GM12878 (cell line): ENCODE data around the gene CHMP4A. TPM values are rescaled to one million over a fixed set of nuclear protein-coding genes. Genes with fewer than 3 reads are reported as not detected.
A peak's percentile ranks its signal among the peaks of the same experiment; 100 is the strongest.

ENCODE experiments used
- ATAC-seq: fragments of 200-7000 bp; cut with Tn5 transposase; 3 replicates; pipeline ENCODE4 v1.9.1; 2020; ENCODE audit warnings: mild to moderate bottlenecking, moderate library complexity
- BruUV-seq: library from RNA; stranded (reverse); fragments of 400-500 nt; replicated peaks from 2 replicates; lab custom pipeline; 2021; lab: Mats Ljungman, UMichigan
- CTCF ChIA-PET: fragments of 300-600 bp; sonication (Branson Sonifier 250); formaldehyde crosslinking; extraction: SDS; loops from one replicate; lab custom pipeline; 2021; ENCODE audit warnings: inconsistent platforms; lab: Yijun Ruan, JAX
- POLR2A ChIA-PET: fragments of 350-600 bp; formaldehyde crosslinking; extraction: SDS; loops from one replicate; lab custom pipeline; 2021; ENCODE audit warnings: inconsistent platforms; lab: Charles Lee
- RAD21 ChIA-PET: fragments of 300-600 bp; sonication (Branson Sonifier 250); formaldehyde crosslinking; loops from one replicate; lab custom pipeline; 2023; ENCODE audit warnings: antibody characterized with exemption; ENCODE audit not compliant: unreplicated experiment; lab: Charles Lee
- SMC1A ChIA-PET: fragments of 300-600 bp; sonication (Branson Sonifier 250); formaldehyde crosslinking; loops from one replicate; lab custom pipeline; 2023; ENCODE audit not compliant: unreplicated experiment, uncharacterized antibody; lab: Charles Lee
- DNase-seq: peaks from one replicate; pipeline ENCODE4 v3.0.0-alpha.2; 2011; ENCODE audit warnings: low read depth, low spot score
- FAIRE-seq: peaks from 3 replicates; lab custom pipeline; 2011; peaks lifted over from hg19 to GRCh38; lab: Jason Lieb, UNC
- H2AFZ ChIP-seq: 2 replicates; pipeline ENCODE4 v1.6.0; 2011; ENCODE audit warnings: low read depth, low read length, control low read depth; ENCODE audit not compliant: control insufficient read depth
- H3K27ac ChIP-seq: 2 replicates; pipeline ENCODE4 v1.5.1; 2011; ENCODE audit warnings: control low read depth; ENCODE audit not compliant: control insufficient read depth, insufficient read depth
- H3K27me3 ChIP-seq, 2 experiments: replicated peaks in 1 of 2; 2 replicates each; pipeline versions ENCODE4 v1.6.0 to v1.6.1; 2011; ENCODE audit warnings: low read length in 1 of 2; ENCODE audit not compliant: control insufficient read depth in 2 of 2, insufficient read depth in 2 of 2
- H3K36me3 ChIP-seq, 2 experiments: 2 replicates each; pipeline ENCODE4 v1.5.1; 2011; ENCODE audit warnings: low read length in 1 of 2; ENCODE audit not compliant: control insufficient read depth in 2 of 2, insufficient read depth in 2 of 2
- H3K4me1 ChIP-seq: 2 replicates; pipeline ENCODE4 v1.6.1; 2011; ENCODE audit warnings: mild to moderate bottlenecking, low read length, moderate library complexity, mixed read lengths; ENCODE audit not compliant: control insufficient read depth, insufficient read depth
- H3K4me2 ChIP-seq: 2 replicates; pipeline ENCODE4 v1.6.0; 2011; ENCODE audit warnings: control low read depth; ENCODE audit not compliant: control insufficient read depth, insufficient read depth
- H3K4me3 ChIP-seq: fragments of 200-600 bp; sonication (generic); 2 replicates; pipeline ENCODE4 v1.5.1; 2016
- H3K79me2 ChIP-seq: 2 replicates; pipeline ENCODE4 v1.6.0; 2011; ENCODE audit warnings: low read length; ENCODE audit not compliant: control insufficient read depth, insufficient read depth
- H3K9ac ChIP-seq: 2 replicates; pipeline ENCODE4 v1.8.0; 2011; ENCODE audit warnings: low read length, control low read depth, mixed read lengths; ENCODE audit not compliant: control insufficient read depth, insufficient read depth
- H3K9me3 ChIP-seq: replicated peaks from 3 replicates; pipeline ENCODE4 v1.5.1; 2011; ENCODE audit warnings: mild to moderate bottlenecking, low read length; ENCODE audit not compliant: control insufficient read depth, insufficient read depth
- H4K20me1 ChIP-seq: 2 replicates; pipeline ENCODE4 v1.6.0; 2011; ENCODE audit not compliant: control insufficient read depth, insufficient read depth
- CEBPZ ChIP-seq: fragments of 150-350 bp; IDR thresholded peaks from 2 replicates; pipeline ENCODE4 v1.6.1; 2016; ENCODE audit warnings: low read depth, low read length
- FOXM1 ChIP-seq: IDR thresholded peaks from 2 replicates; pipeline ENCODE4 v1.6.1; 2012; ENCODE audit warnings: low read depth, mild to moderate bottlenecking, inconsistent platforms, low read length, moderate library complexity
- HSF1 ChIP-seq: fragments of 150-350 bp; IDR thresholded peaks from 2 replicates; pipeline ENCODE4 v1.6.1; 2014; ENCODE audit warnings: mild to moderate bottlenecking, low read depth, low read length
- MEF2A ChIP-seq: IDR thresholded peaks from 2 replicates; pipeline ENCODE4 v1.6.1; 2011; ENCODE audit warnings: low read depth, mild to moderate bottlenecking, low read length, moderate library complexity; ENCODE audit not compliant: insufficient read depth
- NR2C1 ChIP-seq: fragments of 450-650 bp; IDR thresholded peaks from 2 replicates; pipeline ENCODE4 v1.6.1; 2017; ENCODE audit warnings: antibody characterized with exemption, mild to moderate bottlenecking, moderate library complexity
- POLR2AphosphoS5 ChIP-seq: IDR thresholded peaks from 2 replicates; pipeline ENCODE4 v1.6.1; 2011; ENCODE audit warnings: mild to moderate bottlenecking, low read length, inconsistent platforms
- RB1 ChIP-seq: fragments of 450-650 bp; formaldehyde crosslinking; IDR thresholded peaks from 2 replicates; pipeline ENCODE4 v1.6.1; 2017; ENCODE audit warnings: mild to moderate bottlenecking, borderline replicate concordance
- RCOR1 ChIP-seq: conservative IDR thresholded peaks from 2 replicates; pipeline ENCODE4 v1.6.1; 2012; ENCODE audit warnings: low read depth, low read length, improper control_type of control experiment
- RELB ChIP-seq: fragments of 450-650 bp; IDR thresholded peaks from 2 replicates; pipeline ENCODE4 v1.6.1; 2017; ENCODE audit warnings: low read depth, mild to moderate bottlenecking, moderate library complexity
- SP1 ChIP-seq: IDR thresholded peaks from one replicate; pipeline ENCODE4 v1.6.1; 2011; ENCODE audit warnings: low read depth, low read length
- TAF1 ChIP-seq: IDR thresholded peaks from 2 replicates; pipeline ENCODE4 v1.6.1; 2011; ENCODE audit warnings: mild to moderate bottlenecking, low read depth, low read length, borderline replicate concordance
- ZNF274 ChIP-seq: IDR thresholded peaks from one replicate; pipeline ENCODE4 v1.8.0; 2011; ENCODE audit not compliant: insufficient read length, insufficient read depth
- WGBS: methylation state at CpG from one replicate; pipeline ENCODE4 v1.1.6; 2016; ENCODE audit warnings: low lambda C conversion rate; ENCODE audit not compliant: insufficient replicate concordance, insufficient coverage; ENCODE audit errors: missing lambda C conversion rate; 5-methylcytosine and 5-hydroxymethylcytosine counted together
- in situ Hi-C: fragments of 300-500 bp; cut with MboI; formaldehyde crosslinking; loops from 9 replicates; pipeline ENCODE4 v1.14.3; 2018; ENCODE audit warnings: mixed read lengths
- intact Hi-C: fragments of 100-400 bp; cut with micrococcal nuclease; formaldehyde crosslinking; loops from one replicate; pipeline ENCODE4 v1.14.2; 2022; ENCODE audit not compliant: unreplicated experiment
- polyA plus RNA-seq, 11 experiments: library from polyadenylated mRNA; depleted of rRNA in 4 of 11; unstranded in 6 of 11; stranded (reverse) in 5 of 11; fragments of >200 nt; fragmentation: Nextera tagmentation in 4 of 11; fragmentation: Illumina TruSeq in 1 of 11; extraction: Ambion mirVana in 4 of 11; extraction: Trizol in 1 of 11; gene quantifications; 1 replicate in 1 of 11; 2 replicates in 10 of 11; pipeline versions ENCODE4 v1.2.1 to v1.2.3, GENCODE V29; 2011 to 2016; ENCODE audit warnings: inconsistent platforms in 2 of 11, missing spikeins in 2 of 11, low read depth in 1 of 11
- total RNA-seq, 4 experiments: library from RNA; depleted of rRNA in 3 of 4; stranded (reverse); fragments of >200 nt in 3 of 4; fragmentation: Illumina TruSeq in 1 of 4; extraction: Trizol in 1 of 4; gene quantifications; 2 replicates each; pipeline versions ENCODE4 v1.2.1 to v1.2.3, GENCODE V29; 2013 to 2021
- TF ChIP-seq, protein P1 (sequence below): IDR thresholded peaks from 2 replicates; pipeline ENCODE4 v1.6.1; 2011; ENCODE audit warnings: borderline replicate concordance, low read depth, mild to moderate bottlenecking, moderate library complexity, mixed read lengths, low read length; ENCODE audit not compliant: insufficient read depth; ENCODE audit errors: extremely low read length

CHMP4A gene
- total and polyA plus RNA-seq, 10 of the 15 experiments (the other 5 are each of a cell fraction or from before 2014, with no cell fraction given): 35.5 to 151 (median 84.7) TPM

- Histone ChIP-seq H3K27ac (peak within 1 kb of the TSS; percentile 82), H3K36me3 (peaks cover 2 to 15% of the 10 kb centered on the region in 2 experiments; a peak in 3 of 4 replicates), H3K9ac (peak within 1 kb of the TSS; percentile 85), H3K9me3 (no peaks in the 10 kb centered on the region), H3K4me3 (peak within 1 kb of the TSS; percentile 86), H3K4me1 (peaks cover 15% of the 10 kb centered on the region), H3K4me2 (peak within 1 kb of the TSS; percentile 75), H2AFZ (peak within 1 kb of the TSS; percentile 98), H3K27me3 (no peaks in the 10 kb centered on the region), H4K20me1 (no peaks in the 10 kb centered on the region), H3K79me2 (peaks cover 21% of the 10 kb centered on the region)
- BruUV-seq: no TSS peak
- under 1% methylated on average over 40 of the region's 40 CpGs for WGBS
- ChIA-PET SMC1A (interaction anchor here (0.7 to 2.6 kb wide), 9 partner anchors 20 to 135 kb away, joined by 3 to 17 read pairs (median 5); partner anchors contain the start of genes CIDEB, DHRS1, IRF9 and NOP9), CTCF (interaction anchor here (0.6 to 6.3 kb wide), 30 partner anchors 9 to 107 kb away, joined by 3 to 54 read pairs (median 4); partner anchors contain the start of genes CIDEB, DCAF11, DHRS1 and GMPR2), POLR2A (interaction anchor here (0.5 to 3.6 kb wide), 14 partner anchors 13 to 84 kb away, joined by 3 to 18 read pairs (median 6); partner anchors contain the start of genes DHRS1, IRF9, NOP9 and PSME1), RAD21 (interaction anchor here (0.7 to 3.6 kb wide), 17 partner anchors 12 to 151 kb away, joined by 3 to 23 read pairs (median 4); partner anchors contain the start of genes CIDEB, DHRS1, EMC9 and IPO4)
- in situ Hi-C loops: no loop called here
- ATAC-seq: peak; percentile 83
- peak; percentile 79 for DNase-seq
- FAIRE-seq: peak; percentile 38
- intact Hi-C loops: loop anchor here (1.0 to 10.0 kb wide), 4 partner anchors 27 to 201 kb away; partner anchors contain the start of genes RABGGTA and TINF2
- TF ChIP-seq RB1 (peak; percentile 88; the same call in 1 of the 2 replicates), TAF1 (peak; percentile 81; the same call in 1 of the 2 replicates), CEBPZ (no peak), RCOR1 (no peak), FOXM1 (no peak), MEF2A (peak; percentile 27; the same call in 1 of the 2 replicates), HSF1 (no peak), POLR2AphosphoS5 (peak; percentile 89), RELB (peak; percentile 84), ZNF274 (no peak), NR2C1 (peak; percentile 58), SP1 (peak; percentile 14)
- TF ChIP-seq, protein P1, sequence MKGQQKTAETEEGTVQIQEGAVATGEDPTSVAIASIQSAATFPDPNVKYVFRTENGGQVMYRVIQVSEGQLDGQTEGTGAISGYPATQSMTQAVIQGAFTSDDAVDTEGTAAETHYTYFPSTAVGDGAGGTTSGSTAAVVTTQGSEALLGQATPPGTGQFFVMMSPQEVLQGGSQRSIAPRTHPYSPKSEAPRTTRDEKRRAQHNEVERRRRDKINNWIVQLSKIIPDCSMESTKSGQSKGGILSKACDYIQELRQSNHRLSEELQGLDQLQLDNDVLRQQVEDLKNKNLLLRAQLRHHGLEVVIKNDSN: no peak
These were observed 2.4 kb upstream of the CHMP4A start, which contains the start of gene MDP1 for GRCh38 chr14:24215495-24216344. MDP1 (minus strand) TSS chr14:24216066; CDS start chr14:24215955, 111 bp downstream.
